Glutamatergic neuron (in vitro differentiated cells): ENCODE results near the gene CRACDL. TPM values are rescaled to one million over a fixed set of nuclear protein-coding genes. Genes with fewer than 3 reads are reported as not detected.

Experiments
- DNase-seq: peaks from one replicate; pipeline ENCODE4 v3.0.0; 2022
- H3K27ac Mint-ChIP-seq: one replicate; pipeline ENCODE4 v1.8.0; 2020; ENCODE audit warnings: mild to moderate bottlenecking, mixed read lengths, inconsistent platforms; ENCODE audit not compliant: unreplicated experiment
- H3K27me3 Mint-ChIP-seq: one replicate; pipeline ENCODE4 v1.8.0; 2020; ENCODE audit warnings: mild to moderate bottlenecking, moderate library complexity, mixed read lengths, inconsistent platforms; ENCODE audit not compliant: unreplicated experiment
- H3K36me3 Mint-ChIP-seq: one replicate; pipeline ENCODE4 v1.8.0; 2020; ENCODE audit warnings: mild to moderate bottlenecking, mixed read lengths, inconsistent platforms; ENCODE audit not compliant: unreplicated experiment
- H3K4me1 Mint-ChIP-seq: one replicate; pipeline ENCODE4 v1.8.0; 2020; ENCODE audit warnings: mild to moderate bottlenecking, low read depth, mixed read lengths, inconsistent platforms; ENCODE audit not compliant: unreplicated experiment
- H3K4me3 Mint-ChIP-seq: one replicate; pipeline ENCODE4 v1.8.0; 2020; ENCODE audit warnings: mild to moderate bottlenecking, mixed read lengths, inconsistent platforms; ENCODE audit not compliant: unreplicated experiment
- H3K9me3 Mint-ChIP-seq: one replicate; pipeline ENCODE4 v1.8.0; 2020; ENCODE audit warnings: mild to moderate bottlenecking, moderate library complexity, mixed read lengths, inconsistent platforms; ENCODE audit not compliant: unreplicated experiment
- total RNA-seq: library from RNA; stranded (reverse); fragmentation: NEBNext Ultra II Directional; extraction: Animal tissue kit (Norgen Biotek cat#: 25700); gene quantifications from one replicate; pipeline ENCODE4 v1.2.1, GENCODE V29; 2021; ENCODE audit not compliant: unreplicated experiment
- TF ChIP-seq, protein P1 (sequence below): fragments of 200-600 bp; sonication (generic); IDR thresholded peaks from one replicate; pipeline ENCODE4 v1.5.0; 2021; ENCODE audit not compliant: partially characterized antibody, unreplicated experiment

Gene CRACDL
- total RNA-seq, 1 donor from 2014 or later = 2.1 TPM

DNA sequence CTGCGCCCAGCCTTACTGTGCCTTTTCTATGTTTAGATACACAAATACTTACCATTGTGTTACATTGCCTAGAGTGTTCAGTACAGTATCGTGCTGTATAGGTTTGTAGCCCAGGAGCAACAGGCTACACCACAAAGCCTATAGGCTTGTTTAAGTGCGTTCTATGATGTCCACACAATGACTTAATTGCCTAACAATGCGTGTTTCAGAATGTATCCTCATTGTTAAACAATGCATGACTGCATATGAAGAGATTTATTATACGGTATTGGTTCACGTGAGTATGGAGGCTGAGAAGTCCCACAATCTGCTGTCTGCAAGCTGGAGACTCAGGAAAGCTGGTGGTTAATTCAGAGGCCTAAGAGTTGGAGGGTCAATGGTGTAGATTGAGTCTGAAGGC is 158.9 kb downstream of the CRACDL start:
- H3K9me3 Mint-ChIP-seq = peaks cover 9% of the 10 kb centered on the region
- H3K4me1 Mint-ChIP-seq = peaks cover 16% of the 10 kb centered on the region
- H3K36me3 Mint-ChIP-seq = peaks cover 6% of the 10 kb centered on the region
- TF ChIP-seq, protein P1, sequence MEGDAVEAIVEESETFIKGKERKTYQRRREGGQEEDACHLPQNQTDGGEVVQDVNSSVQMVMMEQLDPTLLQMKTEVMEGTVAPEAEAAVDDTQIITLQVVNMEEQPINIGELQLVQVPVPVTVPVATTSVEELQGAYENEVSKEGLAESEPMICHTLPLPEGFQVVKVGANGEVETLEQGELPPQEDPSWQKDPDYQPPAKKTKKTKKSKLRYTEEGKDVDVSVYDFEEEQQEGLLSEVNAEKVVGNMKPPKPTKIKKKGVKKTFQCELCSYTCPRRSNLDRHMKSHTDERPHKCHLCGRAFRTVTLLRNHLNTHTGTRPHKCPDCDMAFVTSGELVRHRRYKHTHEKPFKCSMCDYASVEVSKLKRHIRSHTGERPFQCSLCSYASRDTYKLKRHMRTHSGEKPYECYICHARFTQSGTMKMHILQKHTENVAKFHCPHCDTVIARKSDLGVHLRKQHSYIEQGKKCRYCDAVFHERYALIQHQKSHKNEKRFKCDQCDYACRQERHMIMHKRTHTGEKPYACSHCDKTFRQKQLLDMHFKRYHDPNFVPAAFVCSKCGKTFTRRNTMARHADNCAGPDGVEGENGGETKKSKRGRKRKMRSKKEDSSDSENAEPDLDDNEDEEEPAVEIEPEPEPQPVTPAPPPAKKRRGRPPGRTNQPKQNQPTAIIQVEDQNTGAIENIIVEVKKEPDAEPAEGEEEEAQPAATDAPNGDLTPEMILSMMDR = no peak
- no peak for DNase-seq
- H3K27me3 Mint-ChIP-seq = peaks cover 1% of the 10 kb centered on the region
- H3K27ac Mint-ChIP-seq = no peak overlapping the region
- H3K4me3 Mint-ChIP-seq = no peak overlapping the region

DNA sequence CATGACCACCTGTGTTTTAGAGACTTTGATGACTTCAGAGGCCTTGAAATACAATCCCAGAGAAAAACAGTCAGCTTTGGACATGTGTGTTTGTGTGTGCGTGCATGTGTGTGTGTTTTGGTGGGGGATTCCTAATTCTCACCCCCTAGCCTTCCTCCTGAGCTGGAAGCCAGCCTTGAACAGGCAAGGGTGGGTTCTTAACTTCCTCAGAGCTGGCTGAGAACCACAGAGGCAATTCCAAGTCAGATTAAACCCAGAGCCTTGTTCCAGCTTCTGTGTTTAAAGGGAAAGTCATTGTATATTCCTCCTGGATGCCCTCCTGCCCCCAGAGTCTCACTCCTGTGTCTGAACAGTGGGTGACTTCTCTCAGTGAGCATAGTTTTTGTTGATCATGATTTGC is 159.9 kb downstream of the CRACDL start:
- H3K4me3 Mint-ChIP-seq = no peak overlapping the region
- H3K27ac Mint-ChIP-seq = peak overlapping the region; percentile 8
- peaks cover 7% of the 10 kb centered on the region for H3K9me3 Mint-ChIP-seq
- no peak for DNase-seq
- TF ChIP-seq, protein P1 = no peak
- H3K27me3 Mint-ChIP-seq = peaks cover 2% of the 10 kb centered on the region
- H3K4me1 Mint-ChIP-seq = peaks cover 21% of the 10 kb centered on the region
- H3K36me3 Mint-ChIP-seq = peaks cover 6% of the 10 kb centered on the region

DNA sequence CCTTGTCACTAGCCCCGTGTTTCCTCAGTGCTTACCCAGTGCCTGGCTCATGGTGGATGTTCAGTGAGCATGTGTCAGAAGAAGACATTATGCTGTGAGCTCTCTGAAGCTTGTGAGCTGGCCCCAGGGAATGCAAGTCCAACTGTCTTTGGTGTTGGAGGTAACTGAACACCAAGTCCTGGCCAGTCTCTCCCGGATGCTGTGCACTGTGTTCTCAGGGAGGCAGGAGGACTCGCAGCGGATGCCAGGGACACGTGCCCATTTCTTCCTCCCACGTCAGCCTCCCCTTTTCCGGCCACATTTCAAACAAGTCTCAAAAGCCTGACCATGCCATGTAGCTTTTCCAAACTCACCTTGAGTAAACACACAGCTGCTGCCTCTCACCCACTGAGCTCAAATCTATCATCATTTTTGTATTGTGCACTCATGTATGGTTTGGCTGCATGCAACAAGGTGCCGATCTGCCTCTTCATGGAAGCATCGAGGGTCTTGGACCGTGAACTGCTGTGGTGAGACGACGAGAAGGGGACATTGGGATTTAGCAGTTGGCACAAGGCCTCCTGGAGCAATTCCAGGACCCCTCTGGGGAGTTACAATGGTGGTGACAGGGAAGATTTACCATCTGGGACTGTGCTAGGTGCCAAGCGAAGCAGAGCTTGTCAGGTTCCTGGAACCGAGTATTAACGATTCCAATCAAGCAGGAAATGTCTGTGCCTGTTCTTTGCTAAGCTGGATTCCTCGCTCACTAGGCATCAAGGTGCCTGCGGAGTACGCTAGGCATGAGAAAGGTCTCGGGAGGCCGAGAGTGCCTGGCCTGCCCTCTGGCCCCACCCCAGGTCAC is 160.7 kb downstream of the CRACDL start:
- H3K9me3 Mint-ChIP-seq = peaks cover 10% of the 10 kb centered on the region
- TF ChIP-seq, protein P1 = no peak
- H3K27ac Mint-ChIP-seq = no peak overlapping the region
- H3K4me3 Mint-ChIP-seq = no peak overlapping the region
- peaks cover 24% of the 10 kb centered on the region for H3K4me1 Mint-ChIP-seq
- peaks cover 4% of the 10 kb centered on the region for H3K27me3 Mint-ChIP-seq
- no peak for DNase-seq
- peaks cover 6% of the 10 kb centered on the region for H3K36me3 Mint-ChIP-seq

DNA sequence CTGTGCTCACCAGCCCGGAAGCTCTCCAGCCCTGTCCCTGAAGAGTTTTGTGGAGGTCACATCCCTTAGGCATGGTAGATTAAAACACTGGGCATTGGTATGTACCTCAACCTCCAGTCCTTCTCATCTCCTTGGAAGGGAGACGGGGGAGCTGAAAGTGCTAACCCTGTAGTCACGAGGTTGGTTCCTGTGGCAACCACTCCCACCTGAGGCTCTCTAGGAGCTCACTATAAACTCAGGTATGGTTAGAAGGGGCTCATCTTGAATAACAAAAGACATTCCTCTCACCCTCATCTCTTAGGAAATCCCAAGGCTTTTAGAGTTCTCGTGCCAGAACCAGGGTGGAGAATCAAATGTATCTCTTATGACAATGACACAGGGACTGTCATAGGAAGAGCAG is 162.1 kb downstream of the CRACDL start:
- Mint-ChIP-seq H3K4me1 (peaks cover 32% of the 10 kb centered on the region), H3K4me3 (no peak overlapping the region), H3K36me3 (peaks cover 6% of the 10 kb centered on the region), H3K9me3 (peaks cover 8% of the 10 kb centered on the region), H3K27ac (no peak overlapping the region), H3K27me3 (peaks cover 4% of the 10 kb centered on the region)
- TF ChIP-seq, protein P1 = no peak
- DNase-seq = no peak

DNA sequence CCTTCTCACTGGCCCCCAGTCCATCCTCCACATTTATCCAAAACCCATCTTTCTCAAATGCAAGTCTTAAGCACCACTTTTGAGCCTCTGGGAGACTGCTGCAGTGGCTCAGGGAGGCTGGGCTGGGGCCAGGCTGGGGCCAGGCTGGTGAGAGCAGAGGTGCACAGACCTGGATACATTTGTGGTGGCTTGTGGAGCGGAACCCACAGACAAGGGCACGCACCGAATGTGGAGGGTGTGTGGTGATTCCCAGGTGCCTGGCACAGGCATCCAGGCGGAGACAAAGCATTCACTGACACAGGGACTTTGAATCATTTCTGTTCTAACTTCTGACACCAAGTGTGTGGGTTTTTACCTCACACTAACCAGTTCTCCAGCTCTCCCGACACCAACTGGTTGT is 162.9 kb downstream of the CRACDL start:
- Mint-ChIP-seq H3K4me1 (peaks cover 34% of the 10 kb centered on the region), H3K4me3 (no peak overlapping the region), H3K36me3 (peaks cover 6% of the 10 kb centered on the region), H3K27ac (peak overlapping the region; percentile 35), H3K27me3 (peaks cover 4% of the 10 kb centered on the region), H3K9me3 (peaks cover 8% of the 10 kb centered on the region)
- TF ChIP-seq, protein P1 = no peak
- no peak for DNase-seq
